GM23338 (cell line): ENCODE data around the gene DLG4. TPM values are rescaled to one million over a fixed set of nuclear protein-coding genes. Genes with fewer than 3 reads are reported as not detected.

Source experiments
- ATAC-seq: fragments of 200-7000 bp; cut with Tn5 transposase; 3 replicates; pipeline ENCODE4 v1.9.1; 2020
- DNase-seq: peaks from one replicate; pipeline ENCODE4 v3.0.0-alpha.2; 2015; ENCODE audit warnings: low spot score
- H2AFZ ChIP-seq: fragments of 200-600 bp; sonication (generic); 2 replicates; pipeline ENCODE4 v1.8.0; 2016; ENCODE audit warnings: antibody characterized with exemption, mild to moderate bottlenecking, moderate library complexity
- H3F3A ChIP-seq: fragments of 200-600 bp; sonication (generic); replicated peaks from 2 replicates; pipeline ENCODE4 v1.8.0; 2017; ENCODE audit warnings: antibody characterized with exemption, mixed run types, low read depth
- H3K27ac ChIP-seq: fragments of 200-600 bp; sonication (generic); 2 replicates; pipeline ENCODE4 v1.6.1; 2016; ENCODE audit warnings: low read depth
- H3K27me3 ChIP-seq: fragments of 200-600 bp; sonication (generic); 2 replicates; pipeline ENCODE4 v1.8.0; 2016; ENCODE audit warnings: mild to moderate bottlenecking, mixed run types, moderate library complexity; ENCODE audit not compliant: insufficient read depth
- H3K36me3 ChIP-seq: fragments of 200-600 bp; sonication (generic); 2 replicates; pipeline ENCODE4 v1.8.0; 2016; ENCODE audit warnings: mild to moderate bottlenecking; ENCODE audit not compliant: insufficient read depth
- H3K4me1 ChIP-seq: fragments of 200-600 bp; sonication (generic); 2 replicates; pipeline ENCODE4 v1.8.0; 2016; ENCODE audit warnings: mild to moderate bottlenecking, moderate library complexity; ENCODE audit not compliant: insufficient read depth
- H3K4me2 ChIP-seq: fragments of 200-600 bp; sonication (generic); 2 replicates; pipeline ENCODE4 v1.7.1; 2017; ENCODE audit warnings: mixed run types
- H3K4me3 ChIP-seq: fragments of 200-600 bp; sonication (generic); 2 replicates; pipeline ENCODE4 v1.6.1; 2016; ENCODE audit warnings: mixed run types
- H3K79me2 ChIP-seq: fragments of 200-600 bp; sonication (generic); replicated peaks from 2 replicates; pipeline ENCODE4 v1.8.0; 2017; ENCODE audit warnings: mild to moderate bottlenecking; ENCODE audit not compliant: insufficient read depth
- H3K9me2 ChIP-seq: fragments of 200-600 bp; sonication (generic); 2 replicates; pipeline ENCODE4 v1.8.0; 2017; ENCODE audit not compliant: insufficient read depth
- H4K20me1 ChIP-seq: fragments of 200-600 bp; sonication (generic); replicated peaks from 2 replicates; pipeline ENCODE4 v1.8.0; 2017; ENCODE audit warnings: mild to moderate bottlenecking; ENCODE audit not compliant: insufficient read depth
- H3K27ac Mint-ChIP-seq: 2 replicates; pipeline ENCODE4 v1.8.0; 2020; ENCODE audit warnings: inconsistent platforms, mild to moderate bottlenecking, moderate library complexity, mixed read lengths
- H3K27me3 Mint-ChIP-seq: 3 replicates; pipeline ENCODE4 v1.8.0; 2022; ENCODE audit warnings: low read depth, mild to moderate bottlenecking, moderate library complexity, mixed read lengths, inconsistent platforms; ENCODE audit not compliant: insufficient read depth, poor library complexity
- H3K36me3 Mint-ChIP-seq: 3 replicates; pipeline ENCODE4 v1.8.0; 2021; ENCODE audit warnings: low read depth, mild to moderate bottlenecking, inconsistent platforms, moderate library complexity, mixed read lengths
- H3K4me1 Mint-ChIP-seq: 3 replicates; pipeline ENCODE4 v1.8.0; 2020; ENCODE audit warnings: mild to moderate bottlenecking, inconsistent platforms, mixed read lengths
- H3K4me3 Mint-ChIP-seq: 3 replicates; pipeline ENCODE4 v1.8.0; 2021; ENCODE audit warnings: moderate library complexity, mild to moderate bottlenecking, inconsistent platforms, mixed read lengths
- H3K9me3 Mint-ChIP-seq: 3 replicates; pipeline ENCODE4 v1.8.0; 2020; ENCODE audit warnings: moderate library complexity, mild to moderate bottlenecking, inconsistent platforms, mixed read lengths
- CREB1 ChIP-seq: fragments of 250-450 bp; sonication (Bioruptor Pico); IDR thresholded peaks from 2 replicates; pipeline ENCODE4 v1.5.0; 2020; ENCODE audit warnings: low read depth, mild to moderate bottlenecking, moderate library complexity
- CTCF ChIP-seq, 2 experiments: fragments of 200-600 bp in 1 of 2; sonication (generic) in 1 of 2; conservative IDR thresholded peaks; 2 replicates each; pipeline versions ENCODE4 v1.5.1 to v1.6.1; 2016 to 2017; ENCODE audit warnings: antibody characterized with exemption in 2 of 2, low read depth in 2 of 2, mild to moderate bottlenecking in 2 of 2, moderate library complexity in 1 of 2
- ETS1 ChIP-seq: IDR thresholded peaks from 2 replicates; pipeline ENCODE4 v1.6.1; 2016; ENCODE audit warnings: antibody characterized with exemption
- EZH2 ChIP-seq: fragments of 200-600 bp; sonication (generic); IDR thresholded peaks from one replicate; pipeline ENCODE4 v1.8.0; 2017; ENCODE audit warnings: antibody characterized with exemption, mild to moderate bottlenecking, low read depth; ENCODE audit not compliant: unreplicated experiment
- EZH2phosphoT487 ChIP-seq: fragments of 200-600 bp; sonication (generic); IDR thresholded peaks from one replicate; pipeline ENCODE4 v1.8.1; 2018; ENCODE audit warnings: antibody characterized with exemption; ENCODE audit not compliant: unreplicated experiment
- NANOG ChIP-seq: IDR thresholded peaks from 2 replicates; pipeline ENCODE4 v1.6.1; 2016; ENCODE audit warnings: antibody characterized with exemption, borderline replicate concordance
- POLR2AphosphoS5 ChIP-seq: IDR thresholded peaks from 2 replicates; pipeline ENCODE4 v1.6.1; 2016; ENCODE audit warnings: antibody characterized with exemption, low read depth
- REST ChIP-seq: IDR thresholded peaks from one replicate; pipeline ENCODE4 v1.6.1; 2018; ENCODE audit warnings: antibody characterized with exemption; ENCODE audit not compliant: unreplicated experiment
- STAT1 ChIP-seq: IDR thresholded peaks from one replicate; pipeline ENCODE4 v1.6.1; 2016; ENCODE audit warnings: antibody characterized with exemption; ENCODE audit not compliant: unreplicated experiment
- ZNF114 ChIP-seq: fragments of 250-450 bp; sonication (Bioruptor Pico); IDR thresholded peaks from 2 replicates; pipeline ENCODE4 v1.5.0; 2020; ENCODE audit warnings: mild to moderate bottlenecking, moderate library complexity
- ZNF331 ChIP-seq: fragments of 250-450 bp; sonication (Bioruptor Pico); IDR thresholded peaks from 2 replicates; pipeline ENCODE4 v1.5.0; 2020; ENCODE audit warnings: low read depth, mild to moderate bottlenecking, moderate library complexity
- ZNF462 ChIP-seq: fragments of 250-450 bp; sonication (Bioruptor Pico); IDR thresholded peaks from 2 replicates; pipeline ENCODE4 v1.5.0; 2020; ENCODE audit warnings: mild to moderate bottlenecking, moderate library complexity
- polyA plus RNA-seq: library from polyadenylated mRNA; unstranded; fragments of >200 nt; fragmentation: Nextera tagmentation; extraction: Ambion mirVana; gene quantifications from 2 replicates; pipeline ENCODE4 v1.2.1, GENCODE V29; 2016
- total RNA-seq: library from RNA; depleted of rRNA; stranded (reverse); fragments of >200 nt; shearing (Covaris generic); gene quantifications from 2 replicates; pipeline ENCODE4 v1.2.3, GENCODE V29; 2014

The DLG4 gene
- total and polyA plus RNA-seq, 2 experiments from 2014 or later: 11.1 to 31.0 TPM

- H3K36me3 ChIP-seq: no peaks in the 10 kb centered on the region
- peak overlapping the region; percentile 80 for H3K4me2 ChIP-seq
- H3K9me2 ChIP-seq: no peaks in the 10 kb centered on the region
- no peak for DNase-seq
- peak overlapping the region; percentile 67 for H3K4me3 ChIP-seq
- Mint-ChIP-seq H3K4me3 (peak overlapping the region; percentile 69), H3K36me3 (peaks cover 8% of the 10 kb centered on the region), H3K27me3 (peaks cover 21% of the 10 kb centered on the region), H3K27ac (peak overlapping the region; percentile 57), H3K9me3 (no peaks in the 10 kb centered on the region; the same call in 2 of the 3 replicates), H3K4me1 (peaks cover 69% of the 10 kb centered on the region)
- H3K27ac ChIP-seq: no peak overlapping the region
- no peak for ATAC-seq
- no peak overlapping the region for H2AFZ ChIP-seq
- peaks cover 22% of the 10 kb centered on the region for H3F3A ChIP-seq
- TF ChIP-seq ETS1: no peak
- TF ChIP-seq ZNF331 (CRISPR knock-in tag): no peak
- TF ChIP-seq REST: no peak
- TF ChIP-seq POLR2AphosphoS5: no peak
- no peak for TF ChIP-seq ZNF462 (CRISPR knock-in tag)
- TF ChIP-seq CREB1 (CRISPR knock-in tag): no peak
- no peak for TF ChIP-seq CTCF (conservative IDR thresholded peaks at IDR 0.05; ENCODE audit: low read depth in 2 of 2)
- no peak for TF ChIP-seq STAT1
- TF ChIP-seq EZH2: no peak
- no peak for TF ChIP-seq ZNF114 (CRISPR knock-in tag)
- TF ChIP-seq NANOG: no peak
- no peak for TF ChIP-seq EZH2phosphoT487
- H3K4me1 ChIP-seq: peaks cover 46% of the 10 kb centered on the region
- peaks cover 10% of the 10 kb centered on the region for H4K20me1 ChIP-seq
- peaks cover 57% of the 10 kb centered on the region for H3K79me2 ChIP-seq
- no peaks in the 10 kb centered on the region for H3K27me3 ChIP-seq
Observed at GRCh38 chr17:7208754-7209460, 10.7 kb downstream of the DLG4 start.
